Measurements from ENCODE around the gene PEX6. TPM values are rescaled to one million over a fixed set of nuclear protein-coding genes. Genes with fewer than 3 reads are reported as not detected.

PEX6 gene
- total RNA-seq, 1 donor from 2014 or later = 32.3 TPM

GRCh38 chr6:43013843-43014433 lies 35.0 kb upstream of the PEX6 start, which contains the start of the genes KLHDC3 and MEA1:
Gene KLHDC3, plus strand, starts transcription at chr6:43014249. Its CDS starts 2,944 bp downstream, at chr6:43017193.
Gene MEA1, minus strand, starts transcription at chr6:43013946. Its CDS starts 133 bp downstream, at chr6:43013813.
- peaks cover 22% of the 10 kb centered on the region for H3K36me3 Mint-ChIP-seq
- DNase-seq (ENCODE audit: low spot score in 2 of 2, unreplicated experiment in 2 of 2) = peak; percentile 97 to 99
- H3K27ac Mint-ChIP-seq = peak within 1 kb of the TSS; percentile 81
- TF ChIP-seq CTCF (IDR thresholded peaks at IDR 0.05; ENCODE audit: unreplicated experiment) = no peak
- H3K9me3 Mint-ChIP-seq = no peaks in the 10 kb centered on the region
- H3K4me1 Mint-ChIP-seq = peaks cover 38% of the 10 kb centered on the region
- peak within 1 kb of the TSS; percentile 89 for H3K4me3 Mint-ChIP-seq
- H3K27me3 Mint-ChIP-seq (ENCODE audit: low read depth) = no peaks in the 10 kb centered on the region

- Mint-ChIP-seq H3K27me3 (ENCODE audit: low read depth) (no peaks in the 10 kb centered on the region), H3K4me3 (peak overlapping the region; percentile 89), H3K36me3 (peaks cover 19% of the 10 kb centered on the region), H3K27ac (peak overlapping the region; percentile 81), H3K9me3 (no peaks in the 10 kb centered on the region), H3K4me1 (peaks cover 38% of the 10 kb centered on the region)
- no peak for TF ChIP-seq CTCF (IDR thresholded peaks at IDR 0.05; ENCODE audit: unreplicated experiment)
- DNase-seq (ENCODE audit: low spot score in 2 of 2, unreplicated experiment in 2 of 2) = no peak
These were observed 34.3 kb upstream of the PEX6 start for GRCh38 chr6:43013097-43013842.

GRCh38 chr6:43012364-43012763 lies 33.4 kb upstream of the PEX6 start:
- no peaks in the 10 kb centered on the region for H3K9me3 Mint-ChIP-seq
- H3K4me3 Mint-ChIP-seq = peak overlapping the region; percentile 89
- peaks cover 12% of the 10 kb centered on the region for H3K36me3 Mint-ChIP-seq
- DNase-seq (ENCODE audit: low spot score in 2 of 2, unreplicated experiment in 2 of 2) = no peak
- no peak for TF ChIP-seq CTCF (IDR thresholded peaks at IDR 0.05; ENCODE audit: unreplicated experiment)
- H3K27ac Mint-ChIP-seq = no peak overlapping the region
- peaks cover 38% of the 10 kb centered on the region for H3K4me1 Mint-ChIP-seq
- no peaks in the 10 kb centered on the region for H3K27me3 Mint-ChIP-seq (ENCODE audit: low read depth)

- H3K4me3 Mint-ChIP-seq = no peak overlapping the region
- no peaks in the 10 kb centered on the region for H3K27me3 Mint-ChIP-seq (ENCODE audit: low read depth)
- peaks cover 13% of the 10 kb centered on the region for H3K36me3 Mint-ChIP-seq
- peaks cover 33% of the 10 kb centered on the region for H3K4me1 Mint-ChIP-seq
- no peaks in the 10 kb centered on the region for H3K9me3 Mint-ChIP-seq
- H3K27ac Mint-ChIP-seq = no peak overlapping the region
- no peak for DNase-seq (ENCODE audit: low spot score in 2 of 2, unreplicated experiment in 2 of 2)
- no peak for TF ChIP-seq CTCF (IDR thresholded peaks at IDR 0.05; ENCODE audit: unreplicated experiment)
These were observed 32.2 kb upstream of the PEX6 start for GRCh38 chr6:43011207-43011606.

- H3K27ac Mint-ChIP-seq = no peak overlapping the region
- H3K4me1 Mint-ChIP-seq = peaks cover 19% of the 10 kb centered on the region
- H3K9me3 Mint-ChIP-seq = no peaks in the 10 kb centered on the region
- H3K4me3 Mint-ChIP-seq = no peak overlapping the region
- peaks cover 18% of the 10 kb centered on the region for H3K36me3 Mint-ChIP-seq
- DNase-seq (ENCODE audit: low spot score in 2 of 2, unreplicated experiment in 2 of 2) = no peak
- TF ChIP-seq CTCF (IDR thresholded peaks at IDR 0.05; ENCODE audit: unreplicated experiment) = no peak
- no peaks in the 10 kb centered on the region for H3K27me3 Mint-ChIP-seq (ENCODE audit: low read depth)
These were observed 30.1 kb upstream of the PEX6 start for GRCh38 chr6:43009124-43009523.
